Measurements from ENCODE around the gene IL1R2. TPM values are rescaled to one million over a fixed set of nuclear protein-coding genes. Genes with fewer than 3 reads are reported as not detected.

The IL1R2 gene
- total RNA-seq, 1 donor = 0.36 TPM

GRCh38 chr2:102057502-102058292 lies 65.9 kb downstream of the IL1R2 start:
- no peaks in the 10 kb centered on the region for H3K79me2 ChIP-seq (ENCODE audit: insufficient read depth, low read length)
- H3K4me3 ChIP-seq (ENCODE audit: insufficient read depth, low read length) = no peak overlapping the region
- H3K9me3 ChIP-seq (ENCODE audit: low read depth, low read length) = no peaks in the 10 kb centered on the region
- peaks cover 24% of the 10 kb centered on the region for H3K4me1 ChIP-seq (ENCODE audit: insufficient read depth, low read length)
- H3K4me2 ChIP-seq (ENCODE audit: insufficient read depth, low read length) = no peak overlapping the region
- no peak overlapping the region for H3K27ac ChIP-seq (ENCODE audit: low read depth, low read length)
- H4K20me1 ChIP-seq (ENCODE audit: insufficient read depth, low read length) = no peaks in the 10 kb centered on the region
- H2AFZ ChIP-seq (ENCODE audit: low read length) = no peak overlapping the region
- no peaks in the 10 kb centered on the region for H3K27me3 ChIP-seq (ENCODE audit: insufficient read depth, low read length)
- no peak for TF ChIP-seq CTCF (IDR thresholded peaks at IDR 0.05; ENCODE audit: extremely low read depth, low read depth, low read length)
- H3K36me3 ChIP-seq (ENCODE audit: insufficient read depth, low read length) = no peaks in the 10 kb centered on the region
- no peak for DNase-seq (ENCODE audit: insufficient read length, low spot score, missing footprints)

GRCh38 chr2:102058293-102058833 lies 66.6 kb downstream of the IL1R2 start:
- H3K4me2 ChIP-seq (ENCODE audit: insufficient read depth, low read length) = no peak overlapping the region
- DNase-seq (ENCODE audit: insufficient read length, low spot score, missing footprints) = no peak

GRCh38 chr2:102059151-102059550 lies 67.4 kb downstream of the IL1R2 start:
- Histone ChIP-seq H3K4me3 (ENCODE audit: insufficient read depth, low read length) (no peak overlapping the region), H2AFZ (ENCODE audit: low read length) (no peak overlapping the region), H3K27ac (ENCODE audit: low read depth, low read length) (no peak overlapping the region), H3K4me2 (ENCODE audit: insufficient read depth, low read length) (no peak overlapping the region), H3K36me3 (ENCODE audit: insufficient read depth, low read length) (no peaks in the 10 kb centered on the region), H4K20me1 (ENCODE audit: insufficient read depth, low read length) (no peaks in the 10 kb centered on the region), H3K79me2 (ENCODE audit: insufficient read depth, low read length) (no peaks in the 10 kb centered on the region), H3K9me3 (ENCODE audit: low read depth, low read length) (no peaks in the 10 kb centered on the region), H3K4me1 (ENCODE audit: insufficient read depth, low read length) (peaks cover 38% of the 10 kb centered on the region), H3K27me3 (ENCODE audit: insufficient read depth, low read length) (no peaks in the 10 kb centered on the region)
- no peak for DNase-seq (ENCODE audit: insufficient read length, low spot score, missing footprints)
- TF ChIP-seq CTCF (IDR thresholded peaks at IDR 0.05; ENCODE audit: extremely low read depth, low read depth, low read length) = no peak

More at GRCh38 chr2:102058293-102058833, 66.6 kb downstream of the IL1R2 start:
- Histone ChIP-seq H3K4me3 (ENCODE audit: insufficient read depth, low read length) (no peak overlapping the region), H2AFZ (ENCODE audit: low read length) (no peak overlapping the region), H3K9me3 (ENCODE audit: low read depth, low read length) (no peaks in the 10 kb centered on the region), H3K4me1 (ENCODE audit: insufficient read depth, low read length) (peaks cover 31% of the 10 kb centered on the region), H4K20me1 (ENCODE audit: insufficient read depth, low read length) (no peaks in the 10 kb centered on the region), H3K27me3 (ENCODE audit: insufficient read depth, low read length) (no peaks in the 10 kb centered on the region), H3K79me2 (ENCODE audit: insufficient read depth, low read length) (no peaks in the 10 kb centered on the region), H3K27ac (ENCODE audit: low read depth, low read length) (no peak overlapping the region), H3K36me3 (ENCODE audit: insufficient read depth, low read length) (no peaks in the 10 kb centered on the region)
- TF ChIP-seq CTCF (IDR thresholded peaks at IDR 0.05; ENCODE audit: extremely low read depth, low read depth, low read length) = no peak

GRCh38 chr2:102060047-102060446 lies 68.3 kb downstream of the IL1R2 start:
- Histone ChIP-seq H3K4me3 (ENCODE audit: insufficient read depth, low read length) (no peak overlapping the region), H3K4me1 (ENCODE audit: insufficient read depth, low read length) (peaks cover 47% of the 10 kb centered on the region), H3K36me3 (ENCODE audit: insufficient read depth, low read length) (no peaks in the 10 kb centered on the region), H3K9me3 (ENCODE audit: low read depth, low read length) (no peaks in the 10 kb centered on the region), H3K79me2 (ENCODE audit: insufficient read depth, low read length) (no peaks in the 10 kb centered on the region), H3K27me3 (ENCODE audit: insufficient read depth, low read length) (no peaks in the 10 kb centered on the region), H2AFZ (ENCODE audit: low read length) (no peak overlapping the region), H3K27ac (ENCODE audit: low read depth, low read length) (no peak overlapping the region), H3K4me2 (ENCODE audit: insufficient read depth, low read length) (no peak overlapping the region), H4K20me1 (ENCODE audit: insufficient read depth, low read length) (no peaks in the 10 kb centered on the region)
- DNase-seq (ENCODE audit: insufficient read length, low spot score, missing footprints) = no peak
- TF ChIP-seq CTCF (IDR thresholded peaks at IDR 0.05; ENCODE audit: extremely low read depth, low read depth, low read length) = no peak
